ENCODE data around the gene SLC9A7. TPM values are rescaled to one million over a fixed set of nuclear protein-coding genes. Genes with fewer than 3 reads are reported as not detected.

SLC9A7 gene
- total RNA-seq, 4 donors from 2014 or later = 0.82 to 29.2 (median 2.3) TPM

DNA sequence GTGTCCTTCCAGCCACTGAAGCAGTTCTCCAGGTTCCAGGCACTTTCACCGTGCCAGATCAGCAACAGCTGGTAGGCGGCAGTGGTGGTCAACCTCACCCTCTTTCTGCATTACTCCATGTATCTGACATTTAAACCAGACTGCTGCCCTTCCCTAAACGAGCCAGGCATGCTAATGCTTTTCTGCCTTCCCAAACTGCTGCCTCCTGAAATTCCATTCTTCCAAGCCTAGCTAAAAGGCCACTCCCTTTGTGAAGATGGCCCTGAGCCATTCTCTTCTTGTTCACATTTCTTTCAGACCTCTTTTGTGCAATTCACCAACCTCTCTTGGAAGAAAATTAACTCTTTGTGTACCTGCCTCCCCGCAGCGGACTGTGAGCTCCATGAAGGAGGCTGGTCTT is 111.7 kb downstream of the SLC9A7 start:
- no peaks in the 10 kb centered on the region for H3K27me3 ChIP-seq
- H3K27ac ChIP-seq = no peak overlapping the region
- H3K4me1 ChIP-seq = no peaks in the 10 kb centered on the region
- H3K36me3 ChIP-seq = no peaks in the 10 kb centered on the region
- TF ChIP-seq POLR2AphosphoS5 (IDR thresholded peaks at IDR 0.05) (no peak), EP300 (IDR thresholded peaks at IDR 0.05; ENCODE audit: low read depth) (no peak), POLR2A (IDR thresholded peaks at IDR 0.05) (no peak)
- TF ChIP-seq, protein P1, sequence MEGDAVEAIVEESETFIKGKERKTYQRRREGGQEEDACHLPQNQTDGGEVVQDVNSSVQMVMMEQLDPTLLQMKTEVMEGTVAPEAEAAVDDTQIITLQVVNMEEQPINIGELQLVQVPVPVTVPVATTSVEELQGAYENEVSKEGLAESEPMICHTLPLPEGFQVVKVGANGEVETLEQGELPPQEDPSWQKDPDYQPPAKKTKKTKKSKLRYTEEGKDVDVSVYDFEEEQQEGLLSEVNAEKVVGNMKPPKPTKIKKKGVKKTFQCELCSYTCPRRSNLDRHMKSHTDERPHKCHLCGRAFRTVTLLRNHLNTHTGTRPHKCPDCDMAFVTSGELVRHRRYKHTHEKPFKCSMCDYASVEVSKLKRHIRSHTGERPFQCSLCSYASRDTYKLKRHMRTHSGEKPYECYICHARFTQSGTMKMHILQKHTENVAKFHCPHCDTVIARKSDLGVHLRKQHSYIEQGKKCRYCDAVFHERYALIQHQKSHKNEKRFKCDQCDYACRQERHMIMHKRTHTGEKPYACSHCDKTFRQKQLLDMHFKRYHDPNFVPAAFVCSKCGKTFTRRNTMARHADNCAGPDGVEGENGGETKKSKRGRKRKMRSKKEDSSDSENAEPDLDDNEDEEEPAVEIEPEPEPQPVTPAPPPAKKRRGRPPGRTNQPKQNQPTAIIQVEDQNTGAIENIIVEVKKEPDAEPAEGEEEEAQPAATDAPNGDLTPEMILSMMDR (IDR thresholded peaks at IDR 0.05) = no peak
- intact Hi-C loops (cut with DNase I; ENCODE audit: low total_unique reads) (no loop called here), in situ Hi-C loops (cut with MboI; ENCODE audit: low pct_ligation_motif_present in 1 of 4, low pct_unique_long_range_greater_than_20kb in 1 of 4, low sequenced_read_pairs in 3 of 4) (no loop called here)
- WGBS, 2 donors (ENCODE audit: low coverage in 1 of 2) = 78% methylated on average over 5 of the region's 5 CpGs; no CpG with 5 or more reads in 1 of the 2 donors
- no peaks in the 10 kb centered on the region for H3K9me3 ChIP-seq
- H3K4me3 ChIP-seq = no peak overlapping the region
- no peak for DNase-seq

GRCh38 chrX:46645614-46646013 is 113.3 kb downstream of the SLC9A7 start:
- TF ChIP-seq POLR2A (IDR thresholded peaks at IDR 0.05) (no peak), POLR2AphosphoS5 (IDR thresholded peaks at IDR 0.05) (no peak), EP300 (IDR thresholded peaks at IDR 0.05; ENCODE audit: low read depth) (no peak)
- TF ChIP-seq, protein P1 (IDR thresholded peaks at IDR 0.05) = no peak
- Histone ChIP-seq H3K27ac (no peak overlapping the region), H3K27me3 (no peaks in the 10 kb centered on the region), H3K36me3 (no peaks in the 10 kb centered on the region), H3K4me1 (no peaks in the 10 kb centered on the region), H3K9me3 (no peaks in the 10 kb centered on the region), H3K4me3 (no peak overlapping the region)
- no peak for DNase-seq
- intact Hi-C loops (cut with DNase I; ENCODE audit: low total_unique reads) (no loop called here), in situ Hi-C loops (cut with MboI; ENCODE audit: low pct_ligation_motif_present in 1 of 4, low pct_unique_long_range_greater_than_20kb in 1 of 4, low sequenced_read_pairs in 3 of 4) (no loop called here)
- 61 to 72% methylated on average over 2 to 4 of the region's 4 CpGs for WGBS, 2 donors (ENCODE audit: low coverage in 1 of 2)

DNA sequence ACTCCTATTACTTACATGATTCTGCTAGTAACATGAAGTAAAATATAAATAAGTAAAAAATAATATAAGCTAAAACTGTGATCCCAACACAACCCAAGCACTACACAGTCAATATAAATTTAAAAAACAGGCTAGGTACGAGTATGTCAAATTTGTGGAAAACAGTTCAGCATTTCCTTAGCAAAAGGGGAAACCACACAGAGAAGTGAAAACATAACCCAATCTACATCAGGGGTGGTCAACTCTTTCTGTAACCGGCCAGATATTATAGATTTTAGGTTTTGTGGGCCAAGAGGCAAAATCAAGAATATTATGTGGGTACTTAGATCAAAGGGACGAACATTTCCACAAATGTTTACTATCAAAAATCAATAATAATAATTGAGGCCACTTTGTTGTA is 115.3 kb downstream of the SLC9A7 start:
- Histone ChIP-seq H3K4me1 (no peaks in the 10 kb centered on the region), H3K27ac (no peak overlapping the region), H3K9me3 (no peaks in the 10 kb centered on the region), H3K36me3 (no peaks in the 10 kb centered on the region), H3K27me3 (no peaks in the 10 kb centered on the region), H3K4me3 (no peak overlapping the region)
- 61% methylated on average over 3 of the region's 3 CpGs; no CpG with 5 or more reads in 1 of the 2 donors for WGBS, 2 donors (ENCODE audit: low coverage in 1 of 2)
- DNase-seq = no peak
- intact Hi-C loops (cut with DNase I; ENCODE audit: low total_unique reads) = no loop called here
- TF ChIP-seq POLR2A (IDR thresholded peaks at IDR 0.05) (no peak), POLR2AphosphoS5 (IDR thresholded peaks at IDR 0.05) (no peak), EP300 (IDR thresholded peaks at IDR 0.05; ENCODE audit: low read depth) (no peak)
- TF ChIP-seq, protein P1 (IDR thresholded peaks at IDR 0.05) = no peak
- in situ Hi-C loops (cut with MboI; ENCODE audit: low pct_ligation_motif_present in 1 of 4, low pct_unique_long_range_greater_than_20kb in 1 of 4, low sequenced_read_pairs in 3 of 4) = no loop called here

GRCh38 chrX:46642145-46642544 is 116.8 kb downstream of the SLC9A7 start:
- H3K27ac ChIP-seq = no peak overlapping the region
- TF ChIP-seq, protein P1 (IDR thresholded peaks at IDR 0.05) = peak; percentile 25 to 35 (median 33)
- TF ChIP-seq EP300 (IDR thresholded peaks at IDR 0.05; ENCODE audit: low read depth) = no peak
- intact Hi-C loops (cut with DNase I; ENCODE audit: low total_unique reads) = no loop called here
- no peaks in the 10 kb centered on the region for H3K4me1 ChIP-seq
- H3K36me3 ChIP-seq = no peaks in the 10 kb centered on the region
- no peaks in the 10 kb centered on the region for H3K27me3 ChIP-seq
- in situ Hi-C loops (cut with MboI; ENCODE audit: low pct_ligation_motif_present in 1 of 4, low pct_unique_long_range_greater_than_20kb in 1 of 4, low sequenced_read_pairs in 3 of 4) = no loop called here
- no peak for DNase-seq
- WGBS, 2 donors (ENCODE audit: low coverage in 1 of 2) = 38 to 40% methylated on average over 1 to 4 of the region's 4 CpGs
- H3K9me3 ChIP-seq = no peaks in the 10 kb centered on the region
- H3K4me3 ChIP-seq = no peak overlapping the region

All from transverse colon (tissue), 4 donors.